NCI-H2196 treated with DMSO at 0.1 percent for 48 hours (cell line): ENCODE results near the gene EFEMP2.
"Not testable (repeated sequence)": the region's sequence is repeated elsewhere in the genome, so short reads cannot be mapped to it uniquely, and the experiment has no call there.

Source experiments
- DNase-seq: peaks from one replicate; lab custom pipeline; 2025; ENCODE audit not compliant: unreplicated experiment; lab: John Stamatoyannopoulos, UW

The EFEMP2 gene

DNA sequence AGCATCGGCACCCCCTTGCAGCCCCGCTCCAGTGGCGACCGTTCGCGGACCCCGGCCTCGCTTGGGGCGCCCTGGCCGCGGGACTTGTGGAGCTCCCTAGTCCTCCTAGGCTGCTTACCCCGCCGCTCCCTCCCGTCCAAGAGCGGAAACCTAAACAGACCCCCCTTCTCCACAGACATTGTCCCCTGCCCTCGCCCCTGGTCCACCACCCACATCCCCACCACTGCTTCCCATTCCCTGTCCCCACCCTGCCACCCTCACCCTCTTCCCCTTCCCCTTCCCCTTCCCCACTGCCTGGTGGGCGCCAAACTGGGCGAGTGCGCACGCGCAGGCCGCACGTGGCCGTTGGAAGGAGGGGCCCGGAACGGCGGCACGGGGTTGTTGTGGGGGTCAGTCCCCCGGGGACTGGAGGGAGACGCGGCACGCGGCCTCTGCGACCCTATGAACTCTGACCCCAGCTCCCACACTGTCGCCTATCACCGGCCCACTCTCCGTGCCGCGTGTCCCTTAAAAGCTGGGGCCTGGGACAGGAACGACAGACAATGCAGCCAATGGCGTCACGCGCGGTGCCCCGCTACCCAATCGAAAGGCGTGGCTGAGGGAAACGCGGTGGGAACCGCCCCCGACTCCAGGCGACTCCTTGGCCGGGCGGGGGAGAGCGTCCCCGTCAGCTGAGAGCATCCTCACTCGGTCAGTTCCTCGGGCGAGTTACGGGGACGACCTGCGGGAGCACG lies 39.1 kb downstream of the EFEMP2 start, which contains the start of gene SNX32:
Gene SNX32 (plus strand): TSS at position 667 of the 734 bp plus-strand sequence. CDS start 103 bp downstream, outside the sequence.
- DNase-seq, result peak; percentile 77

DNA sequence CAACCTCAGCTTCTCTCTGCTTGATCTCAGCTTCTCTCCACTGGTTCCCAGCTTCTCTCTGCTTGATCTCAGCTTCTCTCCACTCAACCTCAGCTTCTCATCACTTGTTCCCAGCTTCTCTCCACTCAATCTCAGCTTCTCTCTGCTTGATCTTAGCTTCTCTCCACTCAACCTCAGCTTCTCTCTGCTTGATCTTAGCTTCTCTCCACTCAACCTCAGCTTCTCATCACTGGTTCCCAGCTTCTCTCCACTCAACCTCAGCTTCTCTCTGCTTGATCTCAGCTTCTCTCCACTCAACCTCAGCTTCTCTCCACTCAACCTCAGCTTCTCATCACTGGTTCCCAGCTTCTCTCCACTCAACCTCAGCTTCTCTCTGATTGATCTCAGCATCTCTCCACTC lies 40.4 kb downstream of the EFEMP2 start:
- not testable (repeated sequence) for DNase-seq

- no peak for DNase-seq
Measured at GRCh38 chr11:65829459-65829858, 43.1 kb downstream of the EFEMP2 start.

DNA sequence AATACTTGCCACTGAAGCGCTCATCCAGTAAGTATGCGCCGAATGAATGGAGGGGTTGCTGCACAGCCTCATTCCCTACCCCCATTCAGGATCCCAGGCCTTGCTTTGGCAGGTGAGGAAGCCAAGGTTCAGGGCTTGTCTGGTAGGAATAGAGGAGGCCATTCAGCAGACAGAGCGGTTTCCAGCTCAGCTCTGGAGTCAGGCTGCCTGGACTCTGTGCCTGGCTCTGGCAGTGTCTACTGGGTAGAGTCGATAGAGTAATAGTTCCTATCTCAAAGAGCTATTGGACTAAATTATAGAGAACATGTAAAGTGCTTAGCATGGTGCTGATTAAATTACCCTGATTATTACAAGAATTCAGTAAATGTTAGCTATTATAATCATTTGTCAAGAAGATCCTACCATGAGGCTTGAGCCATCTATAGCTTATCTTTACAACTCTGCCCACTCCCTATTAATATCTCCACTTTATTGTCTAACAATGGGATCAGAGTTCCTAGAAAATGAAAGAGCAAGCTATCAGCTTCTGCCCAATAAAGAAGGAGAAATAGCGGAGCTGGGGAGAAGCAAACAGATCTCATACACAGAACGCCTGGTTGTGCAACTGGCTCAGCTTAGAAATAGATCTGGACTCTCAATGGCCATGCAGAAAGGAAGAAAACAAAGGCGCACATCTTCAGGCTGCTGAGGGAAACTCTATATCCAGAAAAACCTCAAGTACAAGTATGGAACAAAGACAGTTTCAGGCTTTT lies 45.4 kb downstream of the EFEMP2 start:
- DNase-seq, result no peak

GRCh38 chr11:65822776-65823528 lies 49.6 kb downstream of the EFEMP2 start:
- DNase-seq, result no peak

GRCh38 chr11:65821107-65821506 lies 51.5 kb downstream of the EFEMP2 start:
- DNase-seq, result no peak

- peak; percentile 75 for DNase-seq
Measured at GRCh38 chr11:65817835-65818680, 54.5 kb downstream of the EFEMP2 start.

DNA sequence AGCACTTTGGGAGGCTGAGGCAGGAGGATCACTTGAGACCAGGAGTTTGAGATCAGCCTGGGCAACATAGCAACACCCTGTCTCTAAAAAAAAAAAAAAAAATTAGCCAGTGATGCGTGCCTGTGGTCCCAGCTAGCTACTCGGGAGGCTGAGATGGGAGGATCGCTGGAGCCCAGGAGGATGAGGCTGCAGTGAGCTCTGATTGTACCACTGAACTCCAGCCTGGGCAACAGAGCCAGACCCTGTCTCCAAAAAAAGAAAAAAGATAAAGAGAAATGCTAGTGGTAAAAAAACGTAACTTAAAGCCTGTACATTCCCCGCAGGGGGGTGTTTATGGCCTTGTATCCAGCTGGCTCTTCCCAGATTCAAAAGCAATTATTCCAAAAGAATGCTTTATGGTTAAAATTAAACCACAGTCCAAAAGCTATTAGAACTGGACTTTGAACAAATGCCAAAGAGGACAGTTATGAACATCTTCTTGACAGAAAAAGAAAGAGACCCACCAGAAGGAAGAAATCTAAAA lies 55.2 kb downstream of the EFEMP2 start:
- DNase-seq, result no peak

DNA sequence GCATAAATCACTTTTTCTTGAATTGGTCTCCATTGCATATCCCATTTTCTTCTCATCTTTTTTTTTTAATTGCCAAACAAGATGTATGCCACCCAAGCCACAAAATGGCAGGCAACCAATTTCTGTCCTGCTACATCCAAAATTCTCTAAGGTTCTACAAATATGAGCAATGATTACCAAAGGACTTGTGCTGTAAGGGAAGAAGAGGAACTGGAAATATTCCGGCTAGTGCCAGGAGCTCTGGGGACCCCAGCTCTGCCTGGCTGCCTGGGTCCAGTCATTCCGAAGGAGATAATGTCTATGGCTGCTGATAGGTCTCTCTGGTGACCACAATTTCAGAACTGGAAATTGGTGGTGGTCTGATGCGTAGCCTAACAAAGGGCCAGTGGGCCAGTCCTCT lies 55.9 kb downstream of the EFEMP2 start:
- no peak for DNase-seq
